Eye (tissue), 1 donor: ENCODE measurements around the gene FSTL1.
"Not testable (repeated sequence)": the region's sequence is repeated elsewhere in the genome, so short reads cannot be mapped to it uniquely, and the experiment has no call there.

Experiments
- DNase-seq: peaks from one replicate; pipeline ENCODE4 v3.0.0-alpha.2; 2015

FSTL1 gene

DNA sequence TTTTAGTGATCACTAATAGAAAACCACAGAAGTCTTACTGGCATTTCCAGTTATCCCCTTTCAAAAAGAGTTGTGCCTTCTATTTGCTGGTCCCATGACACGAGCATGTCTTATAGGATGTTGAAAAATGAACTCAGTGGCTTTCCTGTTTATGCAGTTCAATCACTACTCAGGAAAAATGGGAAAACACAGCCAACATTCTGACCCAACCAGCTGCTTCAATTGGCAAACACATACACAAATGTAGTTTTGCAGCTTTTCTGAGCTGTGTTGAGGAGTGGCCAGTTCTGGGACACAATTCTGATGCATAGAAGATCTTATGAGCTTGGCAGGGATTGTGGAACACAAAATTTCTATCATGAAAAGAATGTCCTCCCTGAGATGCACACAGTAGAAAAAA is 40.3 kb downstream of the FSTL1 start:
- no peak for DNase-seq

GRCh38 chr3:120410116-120410515 is 40.7 kb downstream of the FSTL1 start:
- DNase-seq = no peak

GRCh38 chr3:120407508-120408287 is 43.1 kb downstream of the FSTL1 start:
- no peak for DNase-seq

DNA sequence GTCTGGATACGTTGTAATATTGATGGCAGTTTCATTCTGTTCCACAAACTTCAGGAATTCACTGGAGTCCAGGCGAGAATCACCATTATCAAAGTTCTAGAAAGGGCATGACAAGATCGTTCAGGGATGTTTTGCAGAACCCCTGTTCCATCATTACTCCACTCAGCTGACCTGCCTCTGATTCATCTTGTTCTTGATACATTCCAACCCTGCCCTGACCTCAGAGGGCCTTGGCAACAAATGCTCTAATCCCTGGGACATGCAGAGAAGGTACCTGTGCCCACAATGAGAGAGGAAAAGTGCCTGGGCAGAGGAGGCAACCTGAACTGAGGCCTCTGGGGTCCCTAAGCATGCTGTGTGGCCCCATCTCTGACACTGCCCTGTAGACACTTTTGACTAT is 45.9 kb downstream of the FSTL1 start:
- no peak for DNase-seq

GRCh38 chr3:120402257-120402656 is 48.5 kb downstream of the FSTL1 start:
- DNase-seq = no peak

DNA sequence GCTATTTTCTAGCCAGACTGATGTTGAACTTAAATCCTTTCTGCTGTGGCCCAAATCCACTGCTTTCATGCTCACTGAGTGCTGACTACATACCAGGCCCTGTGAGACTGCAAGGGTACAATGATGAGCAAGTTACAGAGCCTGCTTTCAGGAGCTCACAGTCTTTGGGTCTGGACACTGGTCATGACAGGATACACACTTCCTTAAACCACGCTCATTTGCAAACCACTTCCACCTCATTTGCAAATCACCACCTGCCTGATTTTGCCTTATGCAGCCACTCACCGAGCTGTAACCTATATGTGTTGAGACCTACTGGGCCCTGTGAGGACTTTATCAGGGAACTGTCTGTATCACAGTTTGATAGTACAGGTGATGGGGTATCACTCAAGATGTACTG is 51.4 kb downstream of the FSTL1 start:
- DNase-seq = no peak

DNA sequence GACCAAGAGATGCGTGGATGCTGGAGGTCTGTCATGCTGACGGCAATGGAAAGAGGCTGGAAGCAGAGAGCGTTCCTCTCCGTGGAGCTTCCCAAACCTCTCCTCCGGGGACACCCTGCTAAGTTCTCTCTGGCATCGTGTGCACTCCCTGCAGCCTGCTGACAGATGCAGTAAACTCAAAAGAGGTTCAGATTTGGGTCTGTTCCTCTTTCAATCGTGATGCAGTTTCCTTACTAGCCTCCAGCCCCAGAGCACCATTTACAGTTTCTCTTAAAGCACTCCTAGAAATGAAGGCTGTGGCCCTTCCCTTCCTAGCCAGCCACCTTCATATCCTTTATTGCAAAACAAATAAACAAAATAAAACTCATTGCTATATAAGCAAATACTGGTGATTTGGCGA is 54.3 kb downstream of the FSTL1 start:
- no peak for DNase-seq

GRCh38 chr3:120394347-120394746 is 56.4 kb downstream of the FSTL1 start:
- DNase-seq = no peak

GRCh38 chr3:120393761-120394160 is 57.0 kb downstream of the FSTL1 start:
- no peak for DNase-seq

DNA sequence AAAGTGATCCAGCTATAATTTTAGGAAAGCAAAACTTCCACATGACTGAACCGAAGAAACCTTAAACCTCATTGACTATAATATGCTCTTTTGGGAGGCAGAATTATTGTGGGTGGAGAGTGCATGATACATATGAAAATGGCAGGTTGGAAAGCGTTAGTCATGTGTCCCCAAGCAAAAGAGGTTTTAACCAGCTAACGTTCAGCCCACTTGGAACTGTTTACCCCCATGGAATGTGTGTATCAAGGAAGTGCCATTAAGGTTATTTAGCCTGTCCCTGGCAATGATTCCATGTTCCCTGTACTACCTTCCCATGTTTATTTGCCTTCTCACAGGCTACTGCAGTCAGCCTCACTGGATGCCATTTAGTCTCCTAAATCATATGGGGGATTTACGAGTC is 57.5 kb downstream of the FSTL1 start:
- DNase-seq = no peak

DNA sequence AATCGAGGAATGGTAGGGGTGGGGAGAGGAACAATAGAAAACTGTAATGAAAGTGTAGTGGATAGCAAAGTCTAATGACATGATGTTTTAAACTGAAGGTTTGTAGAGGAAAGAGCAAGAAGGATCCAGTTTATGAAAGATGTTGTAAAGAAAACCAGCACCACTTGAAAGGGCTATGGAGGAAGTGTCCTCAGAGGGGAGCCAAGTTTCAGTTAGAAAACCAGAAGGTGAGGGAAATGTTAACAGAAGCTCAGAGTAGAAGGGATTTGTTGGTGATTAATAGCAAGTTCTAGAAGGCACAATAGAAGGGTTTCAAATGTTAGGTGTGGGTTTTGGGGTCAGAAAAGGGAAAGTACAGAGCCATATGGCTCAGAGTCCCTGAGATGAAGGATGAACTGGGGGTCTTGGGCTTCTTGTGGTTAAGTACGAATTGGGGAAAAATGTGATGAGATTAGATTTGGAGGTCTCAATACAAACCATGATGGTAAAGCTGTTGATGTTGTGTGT is 67.8 kb downstream of the FSTL1 start:
- no peak for DNase-seq

- DNase-seq = no peak
Observed at GRCh38 chr3:120381503-120381902, 69.3 kb downstream of the FSTL1 start.

DNA sequence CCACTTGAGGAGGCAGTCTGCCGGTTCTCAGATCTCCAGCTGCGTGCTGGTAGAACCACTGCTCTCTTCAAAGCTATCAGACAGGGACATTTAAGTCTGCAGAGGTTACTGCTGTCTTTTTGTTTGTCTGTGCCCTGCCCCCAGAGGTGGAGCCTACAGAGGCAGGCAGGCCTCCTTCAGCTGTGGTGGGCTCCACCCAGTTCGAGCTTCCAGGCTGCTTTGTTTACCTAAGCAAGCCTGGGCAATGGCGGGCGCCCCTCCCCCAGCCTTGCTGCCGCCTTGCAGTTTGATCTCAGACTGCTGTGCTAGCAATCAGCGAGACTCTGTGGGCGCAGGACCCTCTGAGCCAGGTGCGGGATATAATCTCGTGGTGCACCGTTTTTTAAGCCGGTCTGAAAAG is 72.8 kb downstream of the FSTL1 start:
- not testable (repeated sequence) for DNase-seq

- DNase-seq = no peak
Observed at GRCh38 chr3:120370463-120370862, 80.3 kb downstream of the FSTL1 start.

DNA sequence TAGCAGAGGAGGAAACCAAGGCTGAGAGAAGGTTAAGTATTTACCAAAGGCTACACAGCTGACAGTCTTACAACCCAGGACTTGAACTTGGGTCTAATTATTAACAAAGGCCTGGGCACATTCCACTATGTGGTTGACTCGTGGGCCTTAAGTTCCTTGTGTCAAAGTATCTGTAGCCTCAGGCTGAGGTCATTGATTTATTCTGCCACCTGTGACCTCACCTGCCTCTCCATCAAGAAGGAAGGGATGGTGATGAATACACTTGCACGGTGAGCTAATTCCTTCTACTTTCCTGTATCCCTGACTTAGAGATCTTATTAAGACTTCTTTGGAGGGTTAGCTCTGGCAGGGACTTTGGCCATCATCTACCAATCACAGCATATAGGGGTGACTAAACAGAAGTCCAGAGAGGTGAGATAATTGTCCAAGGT is 81.7 kb downstream of the FSTL1 start:
- no peak for DNase-seq

DNA sequence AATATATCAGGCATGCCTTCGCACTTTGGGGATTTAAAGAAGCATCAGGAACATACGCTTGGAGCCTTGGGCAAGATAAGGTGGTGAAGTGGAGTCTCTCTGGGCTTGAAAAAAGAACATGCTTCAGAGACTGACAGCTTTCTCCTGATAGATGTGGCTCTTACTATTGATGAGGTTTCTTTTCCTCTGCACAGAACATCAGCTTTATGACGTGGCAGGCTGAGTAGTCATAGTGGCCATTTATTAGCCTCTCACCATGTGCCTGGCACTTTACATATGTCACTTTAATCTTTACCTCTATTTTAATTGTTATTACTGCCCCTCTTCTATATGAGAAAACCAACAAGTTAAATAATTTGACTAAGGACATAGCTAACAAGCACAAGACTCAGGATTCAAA is 82.6 kb downstream of the FSTL1 start:
- no peak for DNase-seq

- no peak for DNase-seq
Observed at GRCh38 chr3:120364821-120365220, 86.0 kb downstream of the FSTL1 start.

GRCh38 chr3:120364101-120364500 is 86.7 kb downstream of the FSTL1 start:
- DNase-seq = no peak

GRCh38 chr3:120357807-120358206 is 93.0 kb downstream of the FSTL1 start:
- no peak for DNase-seq

- DNase-seq = no peak
Observed at GRCh38 chr3:120355486-120355885, 95.3 kb downstream of the FSTL1 start.

GRCh38 chr3:120353463-120353862 is 97.3 kb downstream of the FSTL1 start:
- DNase-seq = no peak

- DNase-seq = no peak
Observed at GRCh38 chr3:120352017-120352416, 98.8 kb downstream of the FSTL1 start.

GRCh38 chr3:120350401-120350941 is 100.3 kb downstream of the FSTL1 start:
- DNase-seq = peak; percentile 26

DNA sequence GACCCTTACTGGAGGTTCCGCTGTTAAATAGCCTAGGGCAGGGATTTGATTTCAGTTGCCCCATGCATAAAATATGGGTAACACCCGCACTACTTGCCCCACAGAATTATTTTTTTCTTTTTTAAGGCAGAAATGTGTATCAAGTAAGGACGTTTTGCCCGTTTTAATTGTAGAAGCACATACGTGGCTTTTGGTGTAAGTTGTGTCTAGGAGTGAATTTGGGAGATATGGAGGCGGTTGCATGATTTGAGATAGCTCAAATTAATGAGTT is 101.0 kb downstream of the FSTL1 start:
- DNase-seq = no peak
